Left kidney (tissue), 2 donors: ENCODE measurements around the gene USF1. TPM values are rescaled to one million over a fixed set of nuclear protein-coding genes. Genes with fewer than 3 reads are reported as not detected.
"Not testable (repeated sequence)": the region's sequence is repeated elsewhere in the genome, so short reads cannot be mapped to it uniquely, and the experiment has no call there.

ENCODE experiments used
- DNase-seq: peaks from one replicate; pipeline ENCODE4 v3.0.0-alpha.2; 2013
- polyA plus RNA-seq: library from polyadenylated mRNA; unstranded; fragments of 120-200 nt; gene quantifications from one replicate; pipeline ENCODE4 v1.2.1, GENCODE V29; 2013; ENCODE audit not compliant: insufficient read length

The USF1 gene
- polyA plus RNA-seq, 1 donor: 67.9 TPM

- no peak for DNase-seq
Measured at GRCh38 chr1:161019751-161020495, 25.9 kb downstream of the USF1 start.

- not testable (repeated sequence) for DNase-seq
Measured at GRCh38 chr1:161019111-161019660, 26.6 kb downstream of the USF1 start.

- no peak for DNase-seq
Measured at GRCh38 chr1:161018631-161018930, 27.2 kb downstream of the USF1 start.

- no peak for DNase-seq
Measured at GRCh38 chr1:161017756-161018630, 27.8 kb downstream of the USF1 start.

- not testable (repeated sequence) for DNase-seq
Measured at GRCh38 chr1:161017181-161017580, 28.6 kb downstream of the USF1 start.

- not testable (repeated sequence) for DNase-seq
Measured at GRCh38 chr1:161016683-161017082, 29.1 kb downstream of the USF1 start.

- DNase-seq: peak; percentile 54
Measured at GRCh38 chr1:161013488-161014230, 32.1 kb downstream of the USF1 start.

GRCh38 chr1:161013131-161013487 is 32.7 kb downstream of the USF1 start:
- DNase-seq: no peak

- DNase-seq: no peak
Measured at GRCh38 chr1:161012420-161012819, 33.4 kb downstream of the USF1 start.

- no peak for DNase-seq
Measured at GRCh38 chr1:161009602-161010211, 36.1 kb downstream of the USF1 start.

- DNase-seq: no peak
Measured at GRCh38 chr1:161008869-161009510, 36.8 kb downstream of the USF1 start.

GRCh38 chr1:161007369-161007768 is 38.4 kb downstream of the USF1 start:
- no peak for DNase-seq

GRCh38 chr1:161006563-161006962 is 39.2 kb downstream of the USF1 start:
- no peak for DNase-seq

- no peak for DNase-seq
Measured at GRCh38 chr1:161001525-161001924, 44.3 kb downstream of the USF1 start.

- no peak for DNase-seq
Measured at GRCh38 chr1:161000736-161001480, 44.9 kb downstream of the USF1 start.

GRCh38 chr1:160999376-160999775 is 46.4 kb downstream of the USF1 start:
- DNase-seq: no peak

- no peak for DNase-seq
Measured at GRCh38 chr1:160997323-160998038, 48.3 kb downstream of the USF1 start.

- no peak for DNase-seq
Measured at GRCh38 chr1:160996178-160996577, 49.6 kb downstream of the USF1 start.

- no peak for DNase-seq
Measured at GRCh38 chr1:160993544-160994193, 52.1 kb downstream of the USF1 start.

GRCh38 chr1:160992036-160992435 is 53.7 kb downstream of the USF1 start:
- DNase-seq: not testable (repeated sequence)
